K562 (cell line): ENCODE results near the gene SDK1. TPM values are rescaled to one million over a fixed set of nuclear protein-coding genes. Genes with fewer than 3 reads are reported as not detected.

Experiments used
- ATAC-seq: fragments of 200-7000 bp; cut with Tn5 transposase; 3 replicates; pipeline ENCODE4 v1.9.1; 2020; ENCODE audit warnings: moderate library complexity
- BruUV-seq: library from RNA; stranded (reverse); fragments of 400-500 nt; replicated peaks from 2 replicates; lab custom pipeline; 2021; lab: Mats Ljungman, UMichigan
- CTCF ChIA-PET: fragments of 300-600 bp; formaldehyde crosslinking; extraction: SDS; loops from one replicate; lab custom pipeline; 2021; ENCODE audit warnings: low intra/inter-chr PET ratio; lab: Yijun Ruan, JAX
- POLR2A ChIA-PET: fragments of 300-600, 350-650 bp; sonication (Branson Sonifier 250); formaldehyde crosslinking; extraction: SDS; loops from one replicate; lab custom pipeline; 2021; ENCODE audit warnings: antibody characterized with exemption, inconsistent platforms; lab: Yijun Ruan, JAX
- DNase-seq, 4 experiments: peaks; one replicate each; pipeline versions ENCODE4 v3.0.0 to v3.0.0-alpha.2; 2011 to 2018; ENCODE audit warnings: low spot score in 3 of 4, mixed read lengths in 3 of 4; ENCODE audit errors: extremely low read depth in 1 of 4
- FAIRE-seq: peaks from 2 replicates; lab custom pipeline; 2011; peaks lifted over from hg19 to GRCh38; lab: Jason Lieb, UNC
- H2AFZ ChIP-seq: 2 replicates; pipeline ENCODE4 v1.6.0; 2011; ENCODE audit warnings: low read depth, low read length, control low read depth, inconsistent platforms
- H3K27ac ChIP-seq: fragments of 200-600 bp; 3 replicates; pipeline ENCODE4 v1.8.0; 2011; ENCODE audit warnings: low read depth, mild to moderate bottlenecking, control low read depth, inconsistent platforms, low read length, moderate library complexity, mixed read lengths; ENCODE audit errors: extremely low read depth
- H3K27me3 ChIP-seq, 2 experiments: fragments of 300-600 bp in 1 of 2; 2 replicates in 1 of 2; 3 replicates in 1 of 2; pipeline versions ENCODE4 v1.6.0 to v1.8.0; 2011; ENCODE audit warnings: inconsistent platforms in 2 of 2, low read length in 2 of 2, mild to moderate bottlenecking in 1 of 2, mixed read lengths in 1 of 2, moderate library complexity in 1 of 2; ENCODE audit not compliant: control insufficient read depth in 2 of 2, insufficient read depth in 2 of 2
- H3K36me3 ChIP-seq: fragments of 300-600 bp; 3 replicates; pipeline ENCODE4 v1.8.0; 2011; ENCODE audit warnings: mild to moderate bottlenecking, low read length, inconsistent platforms; ENCODE audit not compliant: control insufficient read depth, insufficient read depth
- H3K4me1 ChIP-seq, 2 experiments: fragments of 200-600 bp in 1 of 2; replicated peaks in 1 of 2; 2 replicates in 1 of 2; 3 replicates in 1 of 2; pipeline versions ENCODE4 v1.5.1 to v1.8.0; 2011; ENCODE audit warnings: inconsistent platforms in 2 of 2, low read length in 2 of 2, mild to moderate bottlenecking in 1 of 2, mixed read lengths in 1 of 2, moderate library complexity in 1 of 2; ENCODE audit not compliant: control insufficient read depth in 2 of 2, insufficient read depth in 2 of 2
- H3K4me2 ChIP-seq: 2 replicates; pipeline ENCODE4 v1.6.1; 2011; ENCODE audit warnings: low read length, control low read depth, inconsistent platforms, mixed read lengths; ENCODE audit not compliant: insufficient read depth
- H3K4me3 ChIP-seq: fragments of 200-600 bp; sonication (generic), shearing (Covaris generic); 2 replicates; pipeline ENCODE4 v1.5.1; 2016; ENCODE audit warnings: control low read depth, inconsistent platforms
- H3K79me2 ChIP-seq: fragments of 200-600 bp; 3 replicates; pipeline ENCODE4 v1.8.0; 2011; ENCODE audit warnings: low read length, inconsistent platforms; ENCODE audit not compliant: control insufficient read depth, insufficient read depth
- H3K9ac ChIP-seq, 2 experiments: 2 replicates each; pipeline versions ENCODE4 v1.6.0 to v1.6.1; 2011; ENCODE audit warnings: low read depth in 2 of 2, low read length in 2 of 2, control low read depth in 1 of 2, inconsistent platforms in 1 of 2, mild to moderate bottlenecking in 1 of 2, mixed read lengths in 1 of 2; ENCODE audit not compliant: insufficient read depth in 1 of 2
- H3K9me1 ChIP-seq: one replicate; pipeline ENCODE4 v1.6.0; 2011; ENCODE audit warnings: inconsistent platforms, mild to moderate bottlenecking, low read length, moderate library complexity; ENCODE audit not compliant: control insufficient read depth, insufficient read depth
- H3K9me3 ChIP-seq: replicated peaks from 2 replicates; pipeline ENCODE4 v1.5.1; 2011; ENCODE audit warnings: low read depth, low read length, inconsistent platforms; ENCODE audit not compliant: control insufficient read depth, insufficient read depth
- H4K20me1 ChIP-seq: replicated peaks from 2 replicates; pipeline ENCODE4 v1.6.1; 2011; ENCODE audit warnings: low read length, inconsistent platforms, mixed read lengths; ENCODE audit not compliant: control insufficient read depth, insufficient read depth
- CBFA2T3 ChIP-seq: fragments of 450-650 bp; IDR thresholded peaks from 2 replicates; pipeline ENCODE4 v1.6.1; 2017
- SMARCB1 ChIP-seq: IDR thresholded peaks from 2 replicates; pipeline ENCODE4 v1.6.1; 2011; ENCODE audit warnings: improper control_type of control experiment, low read depth; ENCODE audit not compliant: insufficient read length
- ZNF778 ChIP-seq: fragments of 450-650 bp; formaldehyde crosslinking; IDR thresholded peaks from 2 replicates; pipeline ENCODE4 v1.4.0; 2020; ENCODE audit warnings: mild to moderate bottlenecking, moderate library complexity
- WGBS: fragments of 100-300 bp; shearing (Covaris generic); methylation state at CpG from one replicate; pipeline ENCODE4 v1.1.6; 2016; ENCODE audit warnings: low coverage, mixed read lengths; ENCODE audit not compliant: insufficient coverage; ENCODE audit errors: missing lambda C conversion rate; 5-methylcytosine and 5-hydroxymethylcytosine counted together
- in situ Hi-C: fragments of 300-500 bp; cut with MboI; formaldehyde crosslinking; loops from 4 replicates; pipeline ENCODE4 v1.15.0; 2018; ENCODE audit warnings: inconsistent platforms, mixed read lengths
- intact Hi-C: fragments of 100-400 bp; cut with micrococcal nuclease; formaldehyde crosslinking; loops from 2 replicates; pipeline ENCODE4 v1.14.2; 2022
- polyA plus RNA-seq, 8 experiments: library from polyadenylated mRNA; depleted of rRNA in 4 of 8; stranded (reverse) in 5 of 8; unstranded in 3 of 8; fragments of >200 nt; fragmentation: Nextera tagmentation in 2 of 8; fragmentation: Illumina TruSeq in 1 of 8; extraction: Ambion mirVana in 2 of 8; extraction: Trizol in 1 of 8; gene quantifications; 2 replicates each; pipeline versions ENCODE4 v1.2.1 to v1.2.3, GENCODE V29; 2011 to 2014; ENCODE audit warnings: inconsistent platforms in 1 of 8, missing spikeins in 1 of 8
- total RNA-seq, 7 experiments: library from RNA; depleted of rRNA in 6 of 7; stranded (reverse); fragments of >200 nt in 6 of 7; fragmentation: Illumina TruSeq in 2 of 7; extraction: Trizol in 2 of 7; gene quantifications; 2 replicates each; pipeline versions ENCODE4 v1.2.1 to v1.2.3, GENCODE V29; 2011 to 2021; ENCODE audit warnings: low replicate concordance in 1 of 7
- TF ChIP-seq, protein P1 (sequence below), 3 experiments: IDR thresholded peaks in 2 of 3; conservative IDR thresholded peaks in 1 of 3; 2 replicates each; pipeline ENCODE4 v1.5.1; 2011 to 2012; ENCODE audit warnings: low read length in 3 of 3, mild to moderate bottlenecking in 3 of 3, control low read depth in 2 of 3, improper control_type of control experiment in 1 of 3, inconsistent platforms in 1 of 3, low read depth in 1 of 3, mixed read lengths in 1 of 3, moderate library complexity in 1 of 3; ENCODE audit not compliant: insufficient read depth in 2 of 3

The SDK1 gene
- total and polyA plus RNA-seq, 9 of the 15 experiments (the other 6 are each of a cell fraction or from before 2014, with no cell fraction given): 0.16 TPM; not detected in 8

DNA sequence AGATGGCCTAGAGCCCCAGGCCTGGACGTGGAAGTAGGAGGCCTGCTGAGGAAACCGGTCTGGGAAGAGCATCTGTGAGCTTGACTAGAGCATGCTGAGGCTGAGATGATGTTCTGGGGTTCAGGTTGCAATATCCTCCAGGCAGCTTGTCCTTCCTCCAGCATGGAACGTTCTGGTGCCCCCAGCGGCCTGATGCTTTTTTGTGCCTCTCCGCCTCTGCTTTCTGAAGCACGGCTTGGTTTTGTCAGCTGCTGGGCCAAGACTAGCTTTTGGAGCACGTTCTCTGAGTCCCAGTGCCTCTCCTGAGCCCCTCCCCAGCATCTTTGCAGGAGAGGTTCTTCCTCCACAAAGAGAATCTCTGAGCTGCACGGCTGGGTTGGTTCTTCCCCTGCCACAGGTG lies 699.1 kb downstream of the SDK1 start:
- no peaks in the 10 kb centered on the region for H3K4me1 ChIP-seq
- no peak overlapping the region for H3K4me3 ChIP-seq
- no peak for FAIRE-seq
- ChIA-PET POLR2A (interaction anchor here (0.6 kb wide), 1 partner anchor 524 kb away, joined by 3 read pairs; no protein-coding TSS in a partner anchor), CTCF (no interaction called here)
- H3K9me1 ChIP-seq: no peaks in the 10 kb centered on the region
- no peak overlapping the region for H2AFZ ChIP-seq
- BruUV-seq: no TSS peak
- no peaks in the 10 kb centered on the region for H3K36me3 ChIP-seq
- H3K27me3 ChIP-seq: peaks cover 7 to 62% of the 10 kb centered on the region in 2 experiments; a peak in 4 of 5 replicates
- H4K20me1 ChIP-seq: no peaks in the 10 kb centered on the region; the same call in 1 of the 2 replicates
- intact Hi-C loops: no loop called here
- peak; percentile 32; the same call in 1 of the 3 replicates for ATAC-seq
- H3K4me2 ChIP-seq: no peak overlapping the region
- H3K9ac ChIP-seq: no peak overlapping the region
- H3K27ac ChIP-seq: no peak overlapping the region
- WGBS: 1% methylated on average over 7 of the region's 8 CpGs
- in situ Hi-C loops: no loop called here
- peak in 2 of 4 experiments; percentile 3 to 10 for DNase-seq
- no peak for TF ChIP-seq CBFA2T3
- TF ChIP-seq ZNF778 (CRISPR knock-in tag): no peak
- no peak for TF ChIP-seq SMARCB1
- TF ChIP-seq, protein P1, sequence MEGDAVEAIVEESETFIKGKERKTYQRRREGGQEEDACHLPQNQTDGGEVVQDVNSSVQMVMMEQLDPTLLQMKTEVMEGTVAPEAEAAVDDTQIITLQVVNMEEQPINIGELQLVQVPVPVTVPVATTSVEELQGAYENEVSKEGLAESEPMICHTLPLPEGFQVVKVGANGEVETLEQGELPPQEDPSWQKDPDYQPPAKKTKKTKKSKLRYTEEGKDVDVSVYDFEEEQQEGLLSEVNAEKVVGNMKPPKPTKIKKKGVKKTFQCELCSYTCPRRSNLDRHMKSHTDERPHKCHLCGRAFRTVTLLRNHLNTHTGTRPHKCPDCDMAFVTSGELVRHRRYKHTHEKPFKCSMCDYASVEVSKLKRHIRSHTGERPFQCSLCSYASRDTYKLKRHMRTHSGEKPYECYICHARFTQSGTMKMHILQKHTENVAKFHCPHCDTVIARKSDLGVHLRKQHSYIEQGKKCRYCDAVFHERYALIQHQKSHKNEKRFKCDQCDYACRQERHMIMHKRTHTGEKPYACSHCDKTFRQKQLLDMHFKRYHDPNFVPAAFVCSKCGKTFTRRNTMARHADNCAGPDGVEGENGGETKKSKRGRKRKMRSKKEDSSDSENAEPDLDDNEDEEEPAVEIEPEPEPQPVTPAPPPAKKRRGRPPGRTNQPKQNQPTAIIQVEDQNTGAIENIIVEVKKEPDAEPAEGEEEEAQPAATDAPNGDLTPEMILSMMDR (IDR thresholded peaks at IDR 0.05 in 2 of 3, conservative IDR thresholded peaks at IDR 0.05 in 1 of 3; ENCODE audit: insufficient read depth in 2 of 3, low read depth in 1 of 3, low read length in 3 of 3): 0 out of 6 replicates have a peak, but pooled peaks of 1 of the 3 experiments have one; percentile 10
- H3K79me2 ChIP-seq: no peaks in the 10 kb centered on the region
- H3K9me3 ChIP-seq: no peaks in the 10 kb centered on the region
